GM21717 (cell line): ENCODE results near the gene FNDC3B.
A peak's percentile ranks its signal among the peaks of the same experiment; 100 is the strongest.

ENCODE experiments used
- ATAC-seq: cut with Tn5 transposase; IDR thresholded peaks from one replicate; pipeline ENCODE4 v1.9.1; 2021; ENCODE audit warnings: mild to moderate bottlenecking, moderate library complexity; ENCODE audit not compliant: unreplicated experiment

The FNDC3B gene

DNA sequence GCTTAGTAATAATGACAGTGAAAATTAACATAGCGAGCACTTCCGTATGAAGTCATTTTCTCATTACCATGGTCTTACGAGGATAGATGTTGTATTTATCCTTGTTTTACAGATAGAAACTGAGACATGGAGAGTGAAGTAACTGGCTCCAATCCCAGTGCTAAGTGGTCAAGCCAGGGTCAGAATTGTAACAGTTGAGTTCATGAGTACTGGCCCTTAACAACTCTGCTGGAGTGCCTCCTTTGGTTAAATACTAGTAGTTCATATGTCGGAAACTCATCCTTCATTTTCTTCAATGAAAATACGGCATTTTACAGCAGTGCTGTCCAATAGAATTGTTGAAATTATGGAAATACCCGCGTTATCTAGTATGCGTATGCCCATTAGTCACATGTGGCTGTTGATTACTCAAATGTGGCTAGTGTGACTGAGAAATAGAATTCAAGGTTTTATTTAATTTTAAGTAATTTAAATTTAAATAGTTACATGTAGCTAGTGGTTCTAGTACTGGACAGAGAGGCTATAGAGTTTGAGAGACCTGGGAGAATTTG, 32.5 kb downstream of the FNDC3B start:
- no peak for ATAC-seq

DNA sequence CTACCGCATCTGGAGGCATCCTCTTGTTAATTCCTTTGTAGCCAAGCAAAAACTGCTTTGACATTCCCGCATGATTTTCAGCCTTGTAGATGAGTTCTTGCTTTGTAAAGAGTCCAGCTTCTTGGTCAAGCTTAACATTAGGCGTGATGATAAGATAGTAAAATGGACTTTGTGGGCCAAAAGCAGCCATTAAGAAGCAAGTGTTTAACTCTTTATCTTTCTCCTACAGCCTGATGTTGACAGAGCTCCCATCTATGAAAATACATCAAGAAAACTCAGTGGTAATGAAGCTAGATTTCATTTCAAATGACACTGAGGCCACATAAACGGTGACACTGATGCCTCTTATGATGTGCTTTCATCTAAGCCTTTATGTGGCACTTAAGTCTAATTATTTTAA, 33.2 kb downstream of the FNDC3B start:
- ATAC-seq = no peak

DNA sequence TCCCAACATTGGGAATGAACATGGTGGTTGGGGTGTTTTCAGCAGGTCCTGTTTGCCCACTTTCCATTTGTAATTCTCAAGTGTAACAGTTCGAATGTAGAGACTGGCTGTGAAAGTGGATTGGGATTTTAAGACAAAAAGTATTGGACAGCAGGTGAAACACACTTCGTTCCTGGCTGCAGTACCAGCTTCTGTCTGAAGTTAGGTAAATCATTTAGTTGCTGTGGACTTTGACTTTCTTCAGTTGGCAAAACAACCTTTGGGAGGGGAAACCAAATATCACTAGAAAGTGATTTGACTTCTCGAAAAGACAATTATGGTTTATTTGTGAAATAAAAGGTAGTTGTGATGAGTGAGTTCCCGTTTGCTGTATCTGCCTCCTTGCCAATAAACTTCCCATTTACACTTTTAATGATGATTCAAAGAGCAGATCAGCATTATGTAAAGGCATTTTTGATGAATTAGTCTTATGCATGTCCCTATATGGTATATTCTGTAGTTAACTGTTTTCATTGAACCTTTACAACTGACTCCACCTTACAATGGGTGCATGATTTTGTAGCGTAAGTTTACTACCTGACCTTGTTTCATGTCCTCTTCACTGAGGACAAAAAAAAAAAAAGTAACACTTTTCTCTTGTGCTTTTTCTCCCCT, 34.0 kb downstream of the FNDC3B start:
- ATAC-seq = no peak

- ATAC-seq = no peak
Observed at GRCh38 chr3:172074032-172074431, 34.7 kb downstream of the FNDC3B start.

DNA sequence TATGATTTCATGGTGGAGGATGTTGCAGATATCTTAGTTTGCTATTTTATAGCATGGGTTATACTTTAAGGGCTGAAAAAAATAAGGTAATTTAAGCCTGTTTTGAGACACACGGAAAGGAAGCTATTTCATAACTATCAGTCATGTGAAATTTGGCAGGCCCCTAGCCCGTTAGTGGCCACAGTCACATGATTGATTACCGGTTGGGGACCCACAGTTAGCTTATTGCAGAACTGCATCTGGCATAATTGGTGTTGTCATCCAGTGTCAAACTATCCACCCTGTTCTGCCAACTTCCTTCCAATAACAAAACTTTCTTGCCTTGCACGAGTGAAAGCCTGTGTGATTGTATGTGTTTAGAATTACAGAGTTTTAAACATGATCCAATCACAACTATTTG, 35.2 kb downstream of the FNDC3B start:
- ATAC-seq = no peak

DNA sequence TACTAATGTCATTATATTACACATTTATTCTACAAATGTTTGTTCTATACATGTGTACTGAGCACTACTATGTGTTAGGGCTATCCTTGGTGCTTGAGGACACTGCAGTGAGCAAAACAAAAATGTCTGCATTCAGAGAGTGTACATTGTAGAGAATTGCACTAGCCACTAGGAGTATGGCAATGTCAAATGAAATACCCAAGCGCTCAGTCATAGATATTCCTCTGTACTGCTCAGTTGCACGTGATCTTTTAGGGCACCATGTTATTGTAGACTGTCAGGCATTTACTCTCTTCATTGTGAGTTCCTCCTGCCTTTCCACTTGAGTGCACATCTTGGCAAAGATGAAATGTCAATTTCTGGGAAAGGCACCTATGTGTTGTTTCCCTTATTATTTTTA, 36.8 kb downstream of the FNDC3B start:
- ATAC-seq = no peak

GRCh38 chr3:172077197-172077757, 37.9 kb downstream of the FNDC3B start:
- no peak for ATAC-seq

- ATAC-seq = no peak
Observed at GRCh38 chr3:172078244-172078643, 38.9 kb downstream of the FNDC3B start.

DNA sequence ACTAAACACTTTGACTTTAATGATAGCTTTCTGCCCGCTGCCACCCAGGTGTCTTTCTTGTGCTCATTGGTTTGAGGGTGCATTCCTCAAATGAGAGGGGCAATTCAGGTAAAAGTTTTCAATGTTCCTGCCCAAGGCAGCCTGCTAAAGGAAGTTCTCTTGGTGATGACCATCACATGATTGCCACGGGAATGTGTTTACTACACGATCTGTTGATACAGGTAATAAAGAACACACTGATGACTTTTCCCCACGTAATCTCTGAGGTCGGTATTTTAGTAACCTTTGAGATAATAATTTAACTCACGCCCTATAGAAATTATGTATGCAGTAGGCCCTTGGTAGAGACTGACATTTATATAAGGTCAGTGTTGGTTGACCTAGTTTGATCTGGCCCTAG, 39.3 kb downstream of the FNDC3B start:
- ATAC-seq = no peak

GRCh38 chr3:172079326-172079976, 40.1 kb downstream of the FNDC3B start:
- no peak for ATAC-seq

- ATAC-seq = no peak
Observed at GRCh38 chr3:172080503-172080902, 41.1 kb downstream of the FNDC3B start.

DNA sequence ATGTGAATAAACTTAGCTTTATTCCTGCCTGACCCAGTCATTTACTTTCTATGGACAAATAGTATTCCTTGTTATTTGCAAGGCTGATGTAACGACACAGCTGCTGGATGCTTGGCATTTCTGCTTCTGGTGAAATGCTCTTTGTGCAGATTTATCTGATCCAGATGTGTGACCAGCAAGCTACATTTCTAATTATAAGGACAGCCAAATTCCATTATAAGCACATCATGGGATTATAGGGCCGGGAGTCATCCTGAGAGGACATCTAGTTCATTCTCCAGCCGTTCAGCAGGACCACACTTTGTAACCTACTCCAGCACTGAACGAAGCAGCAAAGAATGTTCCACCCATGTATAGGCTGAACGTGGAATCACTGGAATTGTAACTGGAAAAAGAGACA, 42.9 kb downstream of the FNDC3B start:
- ATAC-seq = no peak

GRCh38 chr3:172082820-172083513, 43.6 kb downstream of the FNDC3B start:
- no peak for ATAC-seq

DNA sequence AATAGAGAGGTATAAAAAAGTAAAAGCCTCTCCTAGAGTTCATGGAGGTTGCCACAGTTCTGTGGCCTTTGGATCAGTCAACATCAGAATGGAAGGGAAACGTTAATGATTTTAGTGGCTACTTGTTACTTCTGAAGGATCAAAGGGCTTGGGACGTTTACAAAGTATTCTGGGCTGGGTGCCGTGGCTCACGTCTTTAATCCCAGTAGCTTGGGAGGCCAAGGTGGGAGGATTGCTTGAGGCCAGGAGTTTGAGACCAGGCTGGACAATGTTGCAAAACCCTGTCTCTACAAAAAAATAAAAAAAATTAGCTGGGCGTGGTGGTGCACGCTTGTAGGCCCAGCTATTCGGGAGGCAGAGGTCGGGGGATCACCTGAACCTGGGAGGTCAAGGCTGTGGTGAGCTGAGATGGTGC, 44.6 kb downstream of the FNDC3B start:
- no peak for ATAC-seq

DNA sequence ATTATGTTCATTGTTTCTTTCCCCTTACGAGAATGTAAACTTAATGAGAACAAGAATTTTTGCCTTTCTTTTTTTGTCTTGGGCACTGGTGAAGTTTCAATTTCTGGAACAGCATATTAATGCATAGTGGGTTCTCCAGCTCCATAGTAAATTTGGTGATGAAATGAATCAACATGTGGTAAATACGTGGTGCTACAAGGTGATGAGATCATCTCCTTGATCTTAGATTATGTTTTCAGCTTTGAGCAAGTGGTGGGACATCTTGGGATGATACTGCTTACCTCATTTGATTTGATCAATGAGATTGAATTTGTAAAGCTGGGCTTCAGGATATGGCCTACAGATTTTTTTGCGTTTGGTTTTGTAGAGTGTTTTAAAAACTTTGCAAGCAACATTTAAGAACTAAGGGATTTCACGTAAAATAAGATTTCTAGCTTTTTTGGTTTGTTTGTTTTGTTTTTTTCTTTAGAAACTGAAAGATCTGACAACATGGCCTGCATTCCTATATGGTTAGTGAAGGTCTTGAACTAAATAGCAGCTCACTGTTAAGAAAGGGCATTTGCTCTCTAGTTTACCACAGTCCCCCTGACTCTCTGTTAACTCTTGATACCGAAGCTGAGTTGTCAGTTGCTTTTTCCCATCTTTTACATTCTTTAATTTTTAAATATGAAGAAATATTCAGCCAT, 45.6 kb downstream of the FNDC3B start:
- no peak for ATAC-seq

DNA sequence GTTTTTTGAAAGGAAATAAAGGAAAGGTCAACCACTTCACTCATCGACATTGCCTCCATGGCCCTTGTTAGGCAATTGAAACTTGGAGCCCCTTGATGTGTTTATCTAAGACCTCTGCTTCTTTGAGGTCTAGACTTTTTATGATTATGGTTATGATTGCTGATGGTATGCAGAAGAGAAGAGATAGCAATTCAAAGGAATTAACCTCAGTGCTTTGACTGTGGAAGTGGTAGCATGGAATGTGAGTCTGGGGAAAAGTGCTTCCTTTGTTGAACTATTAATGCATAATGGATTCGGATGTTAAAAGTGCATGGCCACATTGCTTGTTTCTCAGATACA, 46.1 kb downstream of the FNDC3B start:
- ATAC-seq = no peak

GRCh38 chr3:172086071-172086470, 46.7 kb downstream of the FNDC3B start:
- no peak for ATAC-seq

DNA sequence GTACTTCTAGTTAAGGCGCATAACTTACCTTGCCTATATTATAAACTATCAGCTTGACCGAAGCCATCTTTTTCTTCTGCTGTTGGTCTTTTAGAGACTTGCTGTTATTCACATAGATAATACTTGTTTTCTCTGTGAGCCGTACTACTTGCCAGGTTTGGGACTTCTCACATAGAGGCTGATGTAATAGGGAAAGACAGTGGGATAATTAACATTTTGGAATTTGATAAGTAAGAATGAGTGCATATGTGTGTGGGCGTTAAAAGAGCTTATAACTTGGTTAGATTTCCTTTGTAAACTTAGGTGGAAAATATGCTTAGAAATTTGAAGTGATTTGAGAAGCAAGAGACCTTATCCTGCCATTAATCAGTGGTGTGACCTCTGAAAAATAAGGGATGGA, 47.8 kb downstream of the FNDC3B start:
- ATAC-seq = no peak

DNA sequence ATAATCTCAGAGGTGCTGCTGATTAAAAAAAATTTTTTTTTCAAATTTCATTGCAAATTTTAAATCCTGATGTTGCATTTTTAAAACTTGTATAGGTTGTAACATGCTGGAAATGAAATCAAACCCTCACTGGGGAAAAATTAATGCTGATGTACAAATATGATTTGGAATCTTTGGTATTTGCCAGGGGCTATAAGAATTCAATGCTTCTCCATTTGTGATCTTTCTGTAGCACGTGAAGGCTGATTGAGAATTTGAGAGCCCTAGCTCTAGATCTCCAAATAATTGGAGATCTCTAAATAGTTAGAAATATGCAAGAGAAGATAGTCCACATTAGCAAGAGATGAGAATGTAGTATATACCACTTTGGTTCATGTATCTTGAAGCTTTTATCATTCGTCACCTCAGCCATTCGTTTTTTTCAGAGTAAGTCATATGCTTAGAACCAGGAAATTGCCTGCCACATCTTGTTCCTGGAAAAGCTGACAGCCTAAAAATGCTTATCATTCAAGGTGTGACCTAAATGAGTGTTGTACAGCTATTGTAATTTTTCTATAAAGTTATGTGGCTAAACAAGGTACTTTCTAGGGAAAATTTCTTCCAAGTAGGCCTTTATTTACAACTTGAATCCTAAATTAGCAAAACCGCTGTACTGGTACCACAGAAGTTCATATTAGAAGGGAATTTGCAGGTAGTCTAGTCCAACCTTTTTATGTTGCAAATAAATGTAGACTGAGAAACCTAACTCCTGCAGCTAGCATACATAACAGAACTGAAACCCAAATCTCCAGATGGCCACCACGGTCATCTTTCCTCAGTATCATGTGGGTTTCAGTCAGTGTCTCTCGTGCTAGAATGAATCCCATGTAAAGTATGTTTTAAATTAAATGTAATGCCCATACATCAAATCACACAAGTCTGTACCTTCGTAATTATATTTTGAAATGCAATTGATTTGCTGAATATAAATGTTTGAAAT, 48.5 kb downstream of the FNDC3B start:
- peak; percentile 69 for ATAC-seq

DNA sequence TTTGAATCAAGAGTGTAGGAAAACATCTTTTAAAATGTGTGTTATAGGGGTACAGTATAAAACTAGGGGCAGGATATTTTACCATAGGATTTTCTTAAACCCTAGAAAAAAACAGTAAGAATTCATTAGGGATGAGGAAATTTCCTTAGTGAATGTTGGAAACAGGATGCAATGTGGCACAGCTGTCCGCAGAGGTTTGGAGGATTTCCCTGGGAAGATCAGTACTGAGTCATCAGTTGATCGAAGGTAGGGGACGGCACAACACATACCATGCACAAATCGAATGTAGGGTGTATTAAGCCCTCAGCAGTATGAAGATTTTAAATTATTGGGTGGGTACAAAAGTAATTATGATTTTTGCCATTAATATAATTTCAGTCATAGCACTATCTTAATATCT, 49.9 kb downstream of the FNDC3B start:
- no peak for ATAC-seq
